ENCODE results near the gene CATSPER1.

DNA sequence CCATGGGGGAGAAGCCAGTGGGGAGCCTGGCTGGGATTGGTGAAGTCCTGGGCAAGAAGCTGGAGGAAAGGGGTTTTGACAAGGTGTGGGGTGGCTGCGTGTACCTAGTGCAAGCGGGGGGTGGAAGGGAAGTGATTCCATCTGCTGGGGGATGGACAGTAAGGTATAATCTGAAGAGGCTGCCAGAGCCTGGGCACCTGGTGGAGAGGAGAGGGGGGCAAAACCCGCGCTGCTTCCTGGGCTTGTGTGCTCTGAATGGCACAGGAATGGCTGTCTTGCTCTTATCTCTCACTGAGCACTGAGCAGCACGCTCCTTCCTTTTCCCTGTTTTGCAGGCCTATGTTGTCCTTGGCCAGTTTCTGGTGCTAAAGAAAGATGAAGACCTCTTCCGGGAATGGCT is 23.0 kb downstream of the CATSPER1 start:
- TF ChIP-seq YY1 (IDR thresholded peaks at IDR 0.05; ENCODE audit: insufficient read depth, insufficient read length) (no peak), SUZ12 (IDR thresholded peaks at IDR 0.05; ENCODE audit: extremely low read depth, insufficient read depth, insufficient read length) (no peak)
